Mesothelial cell of epicardium (in vitro differentiated cells): ENCODE measurements around the gene MKRN2. TPM values are rescaled to one million over a fixed set of nuclear protein-coding genes. Genes with fewer than 3 reads are reported as not detected.

Experiments
- DNase-seq, 2 experiments: peaks; one replicate each; pipeline ENCODE4 v3.0.0; 2021; ENCODE audit warnings: low spot score in 2 of 2; ENCODE audit not compliant: unreplicated experiment in 2 of 2
- H3K27ac Mint-ChIP-seq: 2 replicates; pipeline ENCODE4 v1.8.0; 2021; ENCODE audit warnings: mixed read lengths
- H3K27me3 Mint-ChIP-seq: 2 replicates; pipeline ENCODE4 v1.8.0; 2021; ENCODE audit warnings: low read depth, mixed read lengths
- H3K36me3 Mint-ChIP-seq: 2 replicates; pipeline ENCODE4 v1.8.0; 2021; ENCODE audit warnings: mixed read lengths
- H3K4me1 Mint-ChIP-seq: 2 replicates; pipeline ENCODE4 v1.8.0; 2021; ENCODE audit warnings: mixed read lengths
- H3K4me3 Mint-ChIP-seq: 2 replicates; pipeline ENCODE4 v1.8.0; 2021; ENCODE audit warnings: mild to moderate bottlenecking, moderate library complexity, mixed read lengths
- H3K9me3 Mint-ChIP-seq: 2 replicates; pipeline ENCODE4 v1.8.0; 2021; ENCODE audit warnings: mixed read lengths
- CTCF ChIP-seq: fragments of 200-600 bp; sonication (generic); IDR thresholded peaks from one replicate; pipeline ENCODE4 v1.5.0; 2021; ENCODE audit warnings: antibody characterized with exemption; ENCODE audit not compliant: unreplicated experiment
- total RNA-seq: library from RNA; stranded (reverse); gene quantifications from 3 replicates; pipeline ENCODE4 v1.2.1, GENCODE V29; 2021

MKRN2 gene
- total RNA-seq, 1 donor from 2014 or later, result 34.2 TPM

GRCh38 chr3:12544652-12545472 lies 12.0 kb upstream of the MKRN2 start:
- peak overlapping the region; percentile 45 for H3K4me3 Mint-ChIP-seq
- TF ChIP-seq CTCF, result no peak
- DNase-seq, result no peak
- no peak overlapping the region for H3K27ac Mint-ChIP-seq
- peaks cover 3% of the 10 kb centered on the region for H3K27me3 Mint-ChIP-seq
- H3K4me1 Mint-ChIP-seq, result peaks cover 8% of the 10 kb centered on the region
- H3K36me3 Mint-ChIP-seq, result no peaks in the 10 kb centered on the region
- H3K9me3 Mint-ChIP-seq, result no peaks in the 10 kb centered on the region

- Mint-ChIP-seq H3K4me3 (peak within 1 kb of the TSS; percentile 45), H3K27me3 (peaks cover 8% of the 10 kb centered on the region), H3K27ac (no peak within 1 kb of the TSS), H3K9me3 (no peaks in the 10 kb centered on the region), H3K4me1 (peaks cover 8% of the 10 kb centered on the region), H3K36me3 (no peaks in the 10 kb centered on the region)
- no peak for DNase-seq
- TF ChIP-seq CTCF, result no peak
Observed at GRCh38 chr3:12545473-12545791, 11.5 kb upstream of the MKRN2 start, which contains the start of gene MKRN2OS. Gene MKRN2OS, minus strand, starts transcription at chr3:12545499. Its CDS starts 35 bp downstream, at chr3:12545464.

GRCh38 chr3:12549971-12550760 lies 6.7 kb upstream of the MKRN2 start:
- no peaks in the 10 kb centered on the region for H3K36me3 Mint-ChIP-seq
- no peak for TF ChIP-seq CTCF
- no peak overlapping the region for H3K27ac Mint-ChIP-seq
- no peak for DNase-seq
- no peak overlapping the region for H3K4me3 Mint-ChIP-seq
- H3K9me3 Mint-ChIP-seq, result no peaks in the 10 kb centered on the region
- H3K27me3 Mint-ChIP-seq, result peaks cover 30% of the 10 kb centered on the region
- H3K4me1 Mint-ChIP-seq, result peaks cover 4% of the 10 kb centered on the region

GRCh38 chr3:12553921-12554391 lies 2.9 kb upstream of the MKRN2 start:
- Mint-ChIP-seq H3K9me3 (no peaks in the 10 kb centered on the region), H3K27me3 (peaks cover 30% of the 10 kb centered on the region), H3K4me1 (peaks cover 19% of the 10 kb centered on the region), H3K36me3 (no peaks in the 10 kb centered on the region), H3K27ac (no peak overlapping the region), H3K4me3 (no peak overlapping the region)
- TF ChIP-seq CTCF, result no peak
- DNase-seq, result no peak

- DNase-seq, result no peak
- H3K4me1 Mint-ChIP-seq, result peaks cover 39% of the 10 kb centered on the region
- peak overlapping the region; percentile 98 for H3K27ac Mint-ChIP-seq
- H3K9me3 Mint-ChIP-seq, result no peaks in the 10 kb centered on the region
- H3K4me3 Mint-ChIP-seq, result peak overlapping the region; percentile 82
- peaks cover 16% of the 10 kb centered on the region for H3K27me3 Mint-ChIP-seq
- TF ChIP-seq CTCF, result no peak
- H3K36me3 Mint-ChIP-seq, result no peaks in the 10 kb centered on the region
Observed at GRCh38 chr3:12556314-12556689, 585 bp upstream of the MKRN2 start.
